SK-N-SH (cell line): ENCODE measurements around the gene ZFC3H1.

Source experiments
- EP300 ChIP-seq, 2 experiments: IDR thresholded peaks; 2 replicates each; pipeline versions ENCODE4 v1.4.0 to v1.6.1; 2012; ENCODE audit warnings: borderline replicate concordance in 1 of 2, low read depth in 1 of 2, low read length in 1 of 2
- NRF1 ChIP-seq: IDR thresholded peaks from 2 replicates; pipeline ENCODE4 v1.6.1; 2012; ENCODE audit warnings: low read depth, mild to moderate bottlenecking, low read length
- POLR2AphosphoS5 ChIP-seq: IDR thresholded peaks from 2 replicates; pipeline ENCODE4 v1.6.1; 2012; ENCODE audit warnings: low read depth, low read length
- TAF1 ChIP-seq: IDR thresholded peaks from 2 replicates; pipeline ENCODE4 v1.6.1; 2012; ENCODE audit warnings: low read depth, mild to moderate bottlenecking, low read length, moderate library complexity, borderline replicate concordance
- TF ChIP-seq, protein P1 (sequence below): IDR thresholded peaks from 2 replicates; pipeline ENCODE4; 2012
- TF ChIP-seq, protein P2 (sequence below): fragments of 200-600 bp; sonication (generic); IDR thresholded peaks from 2 replicates; pipeline ENCODE4 v1.6.1; 2017; ENCODE audit warnings: antibody characterized with exemption, mild to moderate bottlenecking, moderate library complexity
- TF ChIP-seq, protein P3 (sequence below): IDR thresholded peaks from 2 replicates; pipeline ENCODE4 v1.6.1; 2012; ENCODE audit warnings: mild to moderate bottlenecking, low read depth, low read length, moderate library complexity
- TF ChIP-seq, protein P4 (sequence below): IDR thresholded peaks from 2 replicates; pipeline ENCODE4 v1.4.0; 2012; ENCODE audit warnings: low read depth, borderline replicate concordance

DNA sequence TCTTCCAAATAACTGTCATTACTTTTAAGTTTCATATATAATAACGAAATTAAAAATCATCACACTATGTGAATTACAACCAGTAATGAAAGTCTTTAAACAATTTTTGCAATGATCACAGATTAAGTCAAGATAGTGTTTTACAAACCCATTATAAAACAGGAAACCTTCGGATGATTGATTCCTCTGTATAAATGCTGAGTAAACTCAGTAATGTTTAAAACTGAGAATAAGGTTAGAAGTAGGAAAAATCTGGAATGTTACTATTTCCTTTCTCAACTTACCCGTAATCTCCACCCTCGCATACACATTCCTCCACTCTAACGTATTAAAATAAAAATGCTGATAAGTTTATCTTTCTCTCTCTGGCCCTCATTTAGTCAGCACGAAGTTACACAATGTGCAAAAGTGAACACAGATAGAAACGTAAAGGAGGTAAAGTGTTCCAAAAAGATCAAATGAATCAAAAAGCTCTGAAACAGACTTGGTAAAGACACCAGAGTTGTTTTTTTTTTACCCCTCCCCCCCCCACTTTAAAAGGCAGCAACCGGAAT, 1.6 kb downstream of the ZFC3H1 start:
- no peak for TF ChIP-seq NRF1
- TF ChIP-seq POLR2AphosphoS5 = no peak
- TF ChIP-seq, protein P1, sequence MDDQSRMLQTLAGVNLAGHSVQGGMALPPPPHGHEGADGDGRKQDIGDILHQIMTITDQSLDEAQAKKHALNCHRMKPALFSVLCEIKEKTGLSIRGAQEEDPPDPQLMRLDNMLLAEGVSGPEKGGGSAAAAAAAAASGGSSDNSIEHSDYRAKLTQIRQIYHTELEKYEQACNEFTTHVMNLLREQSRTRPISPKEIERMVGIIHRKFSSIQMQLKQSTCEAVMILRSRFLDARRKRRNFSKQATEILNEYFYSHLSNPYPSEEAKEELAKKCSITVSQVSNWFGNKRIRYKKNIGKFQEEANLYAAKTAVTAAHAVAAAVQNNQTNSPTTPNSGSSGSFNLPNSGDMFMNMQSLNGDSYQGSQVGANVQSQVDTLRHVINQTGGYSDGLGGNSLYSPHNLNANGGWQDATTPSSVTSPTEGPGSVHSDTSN = no peak
- no peak for TF ChIP-seq TAF1
- TF ChIP-seq, protein P2, sequence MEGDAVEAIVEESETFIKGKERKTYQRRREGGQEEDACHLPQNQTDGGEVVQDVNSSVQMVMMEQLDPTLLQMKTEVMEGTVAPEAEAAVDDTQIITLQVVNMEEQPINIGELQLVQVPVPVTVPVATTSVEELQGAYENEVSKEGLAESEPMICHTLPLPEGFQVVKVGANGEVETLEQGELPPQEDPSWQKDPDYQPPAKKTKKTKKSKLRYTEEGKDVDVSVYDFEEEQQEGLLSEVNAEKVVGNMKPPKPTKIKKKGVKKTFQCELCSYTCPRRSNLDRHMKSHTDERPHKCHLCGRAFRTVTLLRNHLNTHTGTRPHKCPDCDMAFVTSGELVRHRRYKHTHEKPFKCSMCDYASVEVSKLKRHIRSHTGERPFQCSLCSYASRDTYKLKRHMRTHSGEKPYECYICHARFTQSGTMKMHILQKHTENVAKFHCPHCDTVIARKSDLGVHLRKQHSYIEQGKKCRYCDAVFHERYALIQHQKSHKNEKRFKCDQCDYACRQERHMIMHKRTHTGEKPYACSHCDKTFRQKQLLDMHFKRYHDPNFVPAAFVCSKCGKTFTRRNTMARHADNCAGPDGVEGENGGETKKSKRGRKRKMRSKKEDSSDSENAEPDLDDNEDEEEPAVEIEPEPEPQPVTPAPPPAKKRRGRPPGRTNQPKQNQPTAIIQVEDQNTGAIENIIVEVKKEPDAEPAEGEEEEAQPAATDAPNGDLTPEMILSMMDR = no peak
- TF ChIP-seq EP300 (IDR thresholded peaks at IDR 0.05; ENCODE audit: borderline replicate concordance in 1 of 2, low read depth in 1 of 2, low read length in 1 of 2) = no peak
- TF ChIP-seq, protein P3, sequence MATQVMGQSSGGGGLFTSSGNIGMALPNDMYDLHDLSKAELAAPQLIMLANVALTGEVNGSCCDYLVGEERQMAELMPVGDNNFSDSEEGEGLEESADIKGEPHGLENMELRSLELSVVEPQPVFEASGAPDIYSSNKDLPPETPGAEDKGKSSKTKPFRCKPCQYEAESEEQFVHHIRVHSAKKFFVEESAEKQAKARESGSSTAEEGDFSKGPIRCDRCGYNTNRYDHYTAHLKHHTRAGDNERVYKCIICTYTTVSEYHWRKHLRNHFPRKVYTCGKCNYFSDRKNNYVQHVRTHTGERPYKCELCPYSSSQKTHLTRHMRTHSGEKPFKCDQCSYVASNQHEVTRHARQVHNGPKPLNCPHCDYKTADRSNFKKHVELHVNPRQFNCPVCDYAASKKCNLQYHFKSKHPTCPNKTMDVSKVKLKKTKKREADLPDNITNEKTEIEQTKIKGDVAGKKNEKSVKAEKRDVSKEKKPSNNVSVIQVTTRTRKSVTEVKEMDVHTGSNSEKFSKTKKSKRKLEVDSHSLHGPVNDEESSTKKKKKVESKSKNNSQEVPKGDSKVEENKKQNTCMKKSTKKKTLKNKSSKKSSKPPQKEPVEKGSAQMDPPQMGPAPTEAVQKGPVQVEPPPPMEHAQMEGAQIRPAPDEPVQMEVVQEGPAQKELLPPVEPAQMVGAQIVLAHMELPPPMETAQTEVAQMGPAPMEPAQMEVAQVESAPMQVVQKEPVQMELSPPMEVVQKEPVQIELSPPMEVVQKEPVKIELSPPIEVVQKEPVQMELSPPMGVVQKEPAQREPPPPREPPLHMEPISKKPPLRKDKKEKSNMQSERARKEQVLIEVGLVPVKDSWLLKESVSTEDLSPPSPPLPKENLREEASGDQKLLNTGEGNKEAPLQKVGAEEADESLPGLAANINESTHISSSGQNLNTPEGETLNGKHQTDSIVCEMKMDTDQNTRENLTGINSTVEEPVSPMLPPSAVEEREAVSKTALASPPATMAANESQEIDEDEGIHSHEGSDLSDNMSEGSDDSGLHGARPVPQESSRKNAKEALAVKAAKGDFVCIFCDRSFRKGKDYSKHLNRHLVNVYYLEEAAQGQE = no peak
- TF ChIP-seq, protein P4, sequence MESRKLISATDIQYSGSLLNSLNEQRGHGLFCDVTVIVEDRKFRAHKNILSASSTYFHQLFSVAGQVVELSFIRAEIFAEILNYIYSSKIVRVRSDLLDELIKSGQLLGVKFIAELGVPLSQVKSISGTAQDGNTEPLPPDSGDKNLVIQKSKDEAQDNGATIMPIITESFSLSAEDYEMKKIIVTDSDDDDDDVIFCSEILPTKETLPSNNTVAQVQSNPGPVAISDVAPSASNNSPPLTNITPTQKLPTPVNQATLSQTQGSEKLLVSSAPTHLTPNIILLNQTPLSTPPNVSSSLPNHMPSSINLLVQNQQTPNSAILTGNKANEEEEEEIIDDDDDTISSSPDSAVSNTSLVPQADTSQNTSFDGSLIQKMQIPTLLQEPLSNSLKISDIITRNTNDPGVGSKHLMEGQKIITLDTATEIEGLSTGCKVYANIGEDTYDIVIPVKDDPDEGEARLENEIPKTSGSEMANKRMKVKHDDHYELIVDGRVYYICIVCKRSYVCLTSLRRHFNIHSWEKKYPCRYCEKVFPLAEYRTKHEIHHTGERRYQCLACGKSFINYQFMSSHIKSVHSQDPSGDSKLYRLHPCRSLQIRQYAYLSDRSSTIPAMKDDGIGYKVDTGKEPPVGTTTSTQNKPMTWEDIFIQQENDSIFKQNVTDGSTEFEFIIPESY = no peak
